ENCODE results near the gene PKN2.
A peak's percentile ranks its signal among the peaks of the same experiment; 100 is the strongest.

The PKN2 gene

DNA sequence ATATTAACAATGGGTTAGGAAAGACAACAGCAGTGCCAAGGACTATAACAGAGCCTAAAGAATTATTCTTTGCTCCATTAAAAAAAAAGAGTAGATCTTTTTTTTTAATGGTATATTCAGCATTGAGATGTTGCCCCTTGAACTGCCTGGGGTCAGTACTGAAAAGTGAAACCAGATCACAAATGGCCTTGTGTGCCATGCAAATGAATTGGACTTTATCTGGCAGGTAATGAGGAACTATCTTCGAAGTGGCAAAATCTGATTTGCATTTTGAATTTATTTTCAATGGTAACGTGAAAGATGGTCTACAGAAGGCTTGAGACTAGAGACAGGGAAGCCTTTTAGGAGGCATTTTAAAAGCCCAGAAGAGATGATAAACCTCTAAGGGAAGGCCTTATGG is 21.4 kb upstream of the PKN2 start:
- TF ChIP-seq, protein P1, sequence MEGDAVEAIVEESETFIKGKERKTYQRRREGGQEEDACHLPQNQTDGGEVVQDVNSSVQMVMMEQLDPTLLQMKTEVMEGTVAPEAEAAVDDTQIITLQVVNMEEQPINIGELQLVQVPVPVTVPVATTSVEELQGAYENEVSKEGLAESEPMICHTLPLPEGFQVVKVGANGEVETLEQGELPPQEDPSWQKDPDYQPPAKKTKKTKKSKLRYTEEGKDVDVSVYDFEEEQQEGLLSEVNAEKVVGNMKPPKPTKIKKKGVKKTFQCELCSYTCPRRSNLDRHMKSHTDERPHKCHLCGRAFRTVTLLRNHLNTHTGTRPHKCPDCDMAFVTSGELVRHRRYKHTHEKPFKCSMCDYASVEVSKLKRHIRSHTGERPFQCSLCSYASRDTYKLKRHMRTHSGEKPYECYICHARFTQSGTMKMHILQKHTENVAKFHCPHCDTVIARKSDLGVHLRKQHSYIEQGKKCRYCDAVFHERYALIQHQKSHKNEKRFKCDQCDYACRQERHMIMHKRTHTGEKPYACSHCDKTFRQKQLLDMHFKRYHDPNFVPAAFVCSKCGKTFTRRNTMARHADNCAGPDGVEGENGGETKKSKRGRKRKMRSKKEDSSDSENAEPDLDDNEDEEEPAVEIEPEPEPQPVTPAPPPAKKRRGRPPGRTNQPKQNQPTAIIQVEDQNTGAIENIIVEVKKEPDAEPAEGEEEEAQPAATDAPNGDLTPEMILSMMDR (IDR thresholded peaks at IDR 0.05; ENCODE audit: low read depth, low read length, poor library complexity, severe bottlenecking): no peak
- TF ChIP-seq EZH2phosphoT487 (IDR thresholded peaks at IDR 0.05; ENCODE audit: borderline replicate concordance, low read length): no peak
- H3K4me2 ChIP-seq (ENCODE audit: low read length): peak overlapping the region; percentile 55

DNA sequence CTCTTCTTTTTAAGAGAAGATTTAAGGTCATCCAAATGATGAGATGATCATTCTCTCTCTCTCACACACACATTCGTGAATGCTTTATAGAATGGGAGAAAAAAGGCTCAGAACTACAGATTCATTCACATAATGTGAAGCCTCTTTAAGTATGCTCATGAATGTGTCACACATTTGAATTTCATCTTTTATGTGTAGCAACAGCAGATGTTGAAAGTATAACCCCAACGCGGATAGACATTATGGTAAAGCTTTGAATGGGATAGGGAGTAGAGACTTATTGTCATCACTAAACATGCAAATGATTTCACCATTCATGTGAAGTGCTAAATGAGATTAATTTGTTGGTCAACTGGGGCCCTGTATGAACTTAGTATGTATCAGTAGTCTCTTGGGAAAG is 15.7 kb upstream of the PKN2 start:
- Histone ChIP-seq H4K20me1 (ENCODE audit: control insufficient read depth, insufficient read depth, low read depth, low read length) (no peaks in the 10 kb centered on the region), H3F3A (ENCODE audit: control insufficient read depth, insufficient read depth) (peaks cover 3% of the 10 kb centered on the region), H3K4me3 (ENCODE audit: low read length) (no peak overlapping the region), H3K36me3 (ENCODE audit: control insufficient read depth, low read length) (no peaks in the 10 kb centered on the region), H3K9me2 (replicated peaks; ENCODE audit: control insufficient read depth, low read length) (no peaks in the 10 kb centered on the region), H3K27ac (ENCODE audit: low read depth, low read length) (no peak overlapping the region), H3K27me3 (ENCODE audit: control insufficient read depth, low read length) (no peaks in the 10 kb centered on the region), H3K79me2 (ENCODE audit: control insufficient read depth, low read length) (no peaks in the 10 kb centered on the region), H3K4me2 (ENCODE audit: low read length) (no peak overlapping the region), H3K4me1 (ENCODE audit: control insufficient read depth, low read length) (peaks cover 23% of the 10 kb centered on the region), H3K9me3 (ENCODE audit: control insufficient read depth, insufficient read depth, low read length) (no peaks in the 10 kb centered on the region)
- TF ChIP-seq, protein P1 (IDR thresholded peaks at IDR 0.05; ENCODE audit: low read depth, low read length, poor library complexity, severe bottlenecking): no peak
- TF ChIP-seq EZH2phosphoT487 (IDR thresholded peaks at IDR 0.05; ENCODE audit: borderline replicate concordance, low read length): no peak

More for the DNA sequence above, 21.4 kb upstream of the PKN2 start:
- H3K9me2 ChIP-seq (replicated peaks; ENCODE audit: control insufficient read depth, low read length): no peaks in the 10 kb centered on the region
- H3F3A ChIP-seq (ENCODE audit: control insufficient read depth, insufficient read depth): no peaks in the 10 kb centered on the region
- H3K27ac ChIP-seq (ENCODE audit: low read depth, low read length): no peak overlapping the region
- no peaks in the 10 kb centered on the region for H3K9me3 ChIP-seq (ENCODE audit: control insufficient read depth, insufficient read depth, low read length)
- no peaks in the 10 kb centered on the region for H3K27me3 ChIP-seq (ENCODE audit: control insufficient read depth, low read length)
- H3K79me2 ChIP-seq (ENCODE audit: control insufficient read depth, low read length): no peaks in the 10 kb centered on the region
- peak overlapping the region; percentile 26 for H3K4me3 ChIP-seq (ENCODE audit: low read length)
- H3K4me1 ChIP-seq (ENCODE audit: control insufficient read depth, low read length): peaks cover 35% of the 10 kb centered on the region
- H3K36me3 ChIP-seq (ENCODE audit: control insufficient read depth, low read length): no peaks in the 10 kb centered on the region
- H4K20me1 ChIP-seq (ENCODE audit: control insufficient read depth, insufficient read depth, low read depth, low read length): no peaks in the 10 kb centered on the region

DNA sequence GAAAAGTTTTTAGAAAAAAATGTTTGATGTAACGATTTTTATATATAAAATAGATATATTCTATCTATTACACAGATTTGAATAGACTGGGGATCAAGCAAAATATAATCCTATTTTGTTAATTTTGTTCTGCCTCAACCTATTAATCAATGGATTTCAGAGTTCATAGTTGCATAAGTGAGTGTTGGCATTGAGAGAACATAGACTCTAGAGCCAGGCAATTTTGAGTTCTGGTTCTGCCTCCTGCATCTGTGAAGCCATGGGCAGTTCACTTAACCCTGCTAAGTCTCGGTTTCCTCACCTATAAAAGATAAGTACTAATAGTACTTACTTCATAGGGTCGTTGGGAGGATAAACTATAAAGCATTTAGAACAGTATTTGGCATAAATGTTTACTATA is 13.6 kb upstream of the PKN2 start:
- H3K36me3 ChIP-seq (ENCODE audit: control insufficient read depth, low read length): no peaks in the 10 kb centered on the region
- H3F3A ChIP-seq (ENCODE audit: control insufficient read depth, insufficient read depth): peaks cover 3% of the 10 kb centered on the region
- no peaks in the 10 kb centered on the region for H3K79me2 ChIP-seq (ENCODE audit: control insufficient read depth, low read length)
- H4K20me1 ChIP-seq (ENCODE audit: control insufficient read depth, insufficient read depth, low read depth, low read length): no peaks in the 10 kb centered on the region
- no peaks in the 10 kb centered on the region for H3K9me2 ChIP-seq (replicated peaks; ENCODE audit: control insufficient read depth, low read length)
- no peak overlapping the region for H3K27ac ChIP-seq (ENCODE audit: low read depth, low read length)
- no peaks in the 10 kb centered on the region for H3K9me3 ChIP-seq (ENCODE audit: control insufficient read depth, insufficient read depth, low read length)
- peaks cover 39% of the 10 kb centered on the region for H3K4me1 ChIP-seq (ENCODE audit: control insufficient read depth, low read length)
- no peak overlapping the region for H3K4me2 ChIP-seq (ENCODE audit: low read length)
- TF ChIP-seq, protein P1 (IDR thresholded peaks at IDR 0.05; ENCODE audit: low read depth, low read length, poor library complexity, severe bottlenecking): no peak
- no peak for TF ChIP-seq EZH2phosphoT487 (IDR thresholded peaks at IDR 0.05; ENCODE audit: borderline replicate concordance, low read length)
- no peaks in the 10 kb centered on the region for H3K27me3 ChIP-seq (ENCODE audit: control insufficient read depth, low read length)
- no peak overlapping the region for H3K4me3 ChIP-seq (ENCODE audit: low read length)
